ENCODE measurements around the gene FAM180A. TPM values are rescaled to one million over a fixed set of nuclear protein-coding genes. Genes with fewer than 3 reads are reported as not detected.

FAM180A gene
- total and polyA plus RNA-seq, 4 donors: 0.19 to 10.5 (median 5.6) TPM

GRCh38 chr7:135715673-135716072, 32.9 kb downstream of the FAM180A start:
- no peak overlapping the region for H3K27ac ChIP-seq (ENCODE audit: low read depth in 1 of 2, low read length in 2 of 2)
- H3K9ac ChIP-seq (ENCODE audit: low read depth in 1 of 2, low read length in 2 of 2): no peak overlapping the region
- H3K9me3 ChIP-seq (ENCODE audit: control insufficient read depth in 4 of 4, low read length in 3 of 4): no peaks in the 10 kb centered on the region
- no peaks in the 10 kb centered on the region for H3K4me1 ChIP-seq (ENCODE audit: control insufficient read depth in 4 of 4, insufficient read depth in 4 of 4, low read length in 3 of 4)
- no peaks in the 10 kb centered on the region for H3K36me3 ChIP-seq (ENCODE audit: control insufficient read depth in 4 of 4, insufficient read depth in 3 of 4, low read depth in 1 of 4, low read length in 3 of 4)
- WGBS: 81% methylated on average over 1 of the region's 1 CpG
- H3K27me3 ChIP-seq (ENCODE audit: control insufficient read depth in 4 of 4, insufficient read depth in 4 of 4, low read length in 3 of 4): no peaks in the 10 kb centered on the region
- TF ChIP-seq NR2F2 (IDR thresholded peaks at IDR 0.05) (no peak), RXRA (IDR thresholded peaks at IDR 0.05) (no peak), YY1 (IDR thresholded peaks at IDR 0.05) (no peak), REST (IDR thresholded peaks at IDR 0.05) (no peak), HNF4A (conservative IDR thresholded peaks at IDR 0.05) (no peak), TAF1 (conservative IDR thresholded peaks at IDR 0.05) (no peak), ZBTB33 (IDR thresholded peaks at IDR 0.05) (no peak), EGR1 (IDR thresholded peaks at IDR 0.05; ENCODE audit: low read depth in 2 of 2) (no peak), SP1 (IDR thresholded peaks at IDR 0.05) (no peak), JUND (IDR thresholded peaks at IDR 0.05) (no peak)
- DNase-seq (ENCODE audit: low spot score): no peak
- H3K4me3 ChIP-seq (ENCODE audit: low read depth in 1 of 3, low read length in 3 of 3): no peak overlapping the region

- no peaks in the 10 kb centered on the region for H3K27me3 ChIP-seq (ENCODE audit: control insufficient read depth in 4 of 4, insufficient read depth in 4 of 4, low read length in 3 of 4)
- no peak overlapping the region for H3K4me3 ChIP-seq (ENCODE audit: low read depth in 1 of 3, low read length in 3 of 3)
- no peaks in the 10 kb centered on the region for H3K4me1 ChIP-seq (ENCODE audit: control insufficient read depth in 4 of 4, insufficient read depth in 4 of 4, low read length in 3 of 4)
- H3K36me3 ChIP-seq (ENCODE audit: control insufficient read depth in 4 of 4, insufficient read depth in 3 of 4, low read depth in 1 of 4, low read length in 3 of 4): no peaks in the 10 kb centered on the region
- no peak overlapping the region for H3K9ac ChIP-seq (ENCODE audit: low read depth in 1 of 2, low read length in 2 of 2)
- WGBS: 96% methylated on average over 5 of the region's 5 CpGs
- no peak overlapping the region for H3K27ac ChIP-seq (ENCODE audit: low read depth in 1 of 2, low read length in 2 of 2)
- no peak for TF ChIP-seq EGR1 (IDR thresholded peaks at IDR 0.05; ENCODE audit: low read depth in 2 of 2)
- TF ChIP-seq ZBTB33 (IDR thresholded peaks at IDR 0.05): no peak
- no peak for TF ChIP-seq MAX (IDR thresholded peaks at IDR 0.05)
- no peak for TF ChIP-seq FOXA2 (IDR thresholded peaks at IDR 0.05)
- TF ChIP-seq HNF4A (conservative IDR thresholded peaks at IDR 0.05): no peak
- no peak for TF ChIP-seq YY1 (IDR thresholded peaks at IDR 0.05)
- no peak for TF ChIP-seq SP1 (IDR thresholded peaks at IDR 0.05)
- no peak for TF ChIP-seq FOXA1 (IDR thresholded peaks at IDR 0.05)
- TF ChIP-seq JUND (IDR thresholded peaks at IDR 0.05): no peak
- TF ChIP-seq HNF4G (IDR thresholded peaks at IDR 0.05): no peak
- no peak for TF ChIP-seq RAD21 (IDR thresholded peaks at IDR 0.05)
- H3K9me3 ChIP-seq (ENCODE audit: control insufficient read depth in 4 of 4, low read length in 3 of 4): no peaks in the 10 kb centered on the region
- no peak for DNase-seq (ENCODE audit: low spot score)
These were observed 33.5 kb downstream of the FAM180A start for GRCh38 chr7:135715055-135715522.

Measured in liver (tissue), 9 donors.